HG02610 (cell line): ENCODE results near the gene KHDC4.

Experiments used
- ATAC-seq: cut with Tn5 transposase; IDR thresholded peaks from one replicate; pipeline ENCODE4 v1.9.1; 2021; ENCODE audit warnings: mild to moderate bottlenecking, moderate library complexity; ENCODE audit not compliant: unreplicated experiment

Gene KHDC4

GRCh38 chr1:155877945-155878344, 56.3 kb downstream of the KHDC4 start:
- no peak for ATAC-seq

- ATAC-seq = no peak
Measured at GRCh38 chr1:155873860-155874259, 60.4 kb downstream of the KHDC4 start.

GRCh38 chr1:155872527-155872926, 61.7 kb downstream of the KHDC4 start:
- ATAC-seq = no peak

GRCh38 chr1:155871390-155871789, 62.8 kb downstream of the KHDC4 start:
- ATAC-seq = no peak

GRCh38 chr1:155867766-155868165, 66.4 kb downstream of the KHDC4 start:
- no peak for ATAC-seq

GRCh38 chr1:155864393-155864792, 69.8 kb downstream of the KHDC4 start:
- ATAC-seq = no peak
